ENCODE measurements around the gene CCSAP.

GRCh38 chr1:229352975-229353374 is 10.1 kb upstream of the CCSAP start:
- TF ChIP-seq POLR2A (IDR thresholded peaks at IDR 0.05) (no peak), CTCF (IDR thresholded peaks at IDR 0.05) (no peak)
